HEK293 (cell line): Measurements from ENCODE around the gene GRID2.

Experiments
- CTCF ChIP-seq: fragments of 450-650 bp; formaldehyde crosslinking; IDR thresholded peaks from 2 replicates; pipeline ENCODE4 v1.5.1; 2016; ENCODE audit warnings: missing biosample characterization, missing genetic modification characterization
- GLI4 ChIP-seq: fragments of 450-650 bp; formaldehyde crosslinking; IDR thresholded peaks from 2 replicates; pipeline ENCODE4 v1.5.1; 2016; ENCODE audit warnings: missing biosample characterization, missing genetic modification characterization
- PBX3 ChIP-seq: sonication (generic); formaldehyde crosslinking; IDR thresholded peaks from 2 replicates; pipeline ENCODE4 v1.8.1; 2022; ENCODE audit warnings: mild to moderate bottlenecking, moderate library complexity, missing genetic modification reagents
- YY2 ChIP-seq: fragments of 450-650 bp; formaldehyde crosslinking; IDR thresholded peaks from 2 replicates; pipeline ENCODE4 v1.5.1; 2016; ENCODE audit warnings: missing biosample characterization, missing genetic modification characterization
- ZBTB48 ChIP-seq: fragments of 450-650 bp; formaldehyde crosslinking; IDR thresholded peaks from 2 replicates; pipeline ENCODE4 v1.5.1; 2016; ENCODE audit warnings: missing biosample characterization, missing genetic modification characterization
- ZNF10 ChIP-seq: fragments of 450-650 bp; formaldehyde crosslinking; IDR thresholded peaks from 2 replicates; pipeline ENCODE4 v1.5.1; 2017; ENCODE audit warnings: missing biosample characterization, missing genetic modification characterization
- ZNF148 ChIP-seq: fragments of 450-650 bp; formaldehyde crosslinking; IDR thresholded peaks from 2 replicates; pipeline ENCODE4 v1.5.0; 2017; ENCODE audit warnings: missing biosample characterization, missing genetic modification characterization, borderline replicate concordance
- ZNF221 ChIP-seq: fragments of 450-650 bp; formaldehyde crosslinking; IDR thresholded peaks from 2 replicates; pipeline ENCODE4 v1.5.1; 2017; ENCODE audit warnings: missing biosample characterization, missing genetic modification characterization, borderline replicate concordance
- ZNF302 ChIP-seq: fragments of 450-650 bp; formaldehyde crosslinking; IDR thresholded peaks from 2 replicates; pipeline ENCODE4 v1.5.1; 2016; ENCODE audit warnings: missing biosample characterization, missing genetic modification characterization, low read depth
- ZNF513 ChIP-seq: fragments of 450-650 bp; IDR thresholded peaks from 2 replicates; pipeline ENCODE4 v1.5.1; 2018; ENCODE audit warnings: missing biosample characterization, missing genetic modification characterization
- ZNF549 ChIP-seq: fragments of 450-650 bp; IDR thresholded peaks from 2 replicates; pipeline ENCODE4 v1.5.1; 2018; ENCODE audit warnings: missing biosample characterization, missing genetic modification characterization, mild to moderate bottlenecking, inconsistent platforms, moderate library complexity
- ZSCAN18 ChIP-seq: fragments of 450-650 bp; formaldehyde crosslinking; IDR thresholded peaks from 2 replicates; pipeline ENCODE4 v1.5.1; 2016; ENCODE audit warnings: missing biosample characterization, missing genetic modification characterization

GRCh38 chr4:93065790-93066189 lies 762.0 kb downstream of the GRID2 start:
- TF ChIP-seq CTCF (tag by site-specific recombination) (no peak), GLI4 (no peak), PBX3 (CRISPR knock-in tag) (no peak), ZBTB48 (tag by site-specific recombination) (no peak), ZNF221 (tag by site-specific recombination) (no peak), ZNF302 (tag by site-specific recombination) (no peak), ZSCAN18 (tag by site-specific recombination) (no peak), ZNF10 (no peak), ZNF148 (no peak), YY2 (no peak), ZNF513 (tag by site-specific recombination) (no peak), ZNF549 (no peak)
